ENCODE results near the gene TIAM1. TPM values are rescaled to one million over a fixed set of nuclear protein-coding genes. Genes with fewer than 3 reads are reported as not detected.

The TIAM1 gene
- total RNA-seq, 1 experiment from 2014 or later = 7.8 TPM

- DNase-seq (ENCODE audit: low read depth in 1 of 2, low spot score in 2 of 2) = no peak
- peaks cover 10% of the 10 kb centered on the region for H3K4me1 ChIP-seq (replicated peaks)
- no peaks in the 10 kb centered on the region for H3K27me3 ChIP-seq (replicated peaks)
- no peaks in the 10 kb centered on the region for H3K9me3 ChIP-seq (replicated peaks)
- no peak overlapping the region for H3K27ac ChIP-seq
- H3K36me3 ChIP-seq = no peaks in the 10 kb centered on the region
- H3K4me3 ChIP-seq = no peak overlapping the region
Measured at GRCh38 chr21:31201548-31201947, 142.5 kb downstream of the TIAM1 start.

GRCh38 chr21:31201144-31201543, 142.9 kb downstream of the TIAM1 start:
- H3K27ac ChIP-seq = no peak overlapping the region
- H3K27me3 ChIP-seq (replicated peaks) = no peaks in the 10 kb centered on the region
- H3K9me3 ChIP-seq (replicated peaks) = no peaks in the 10 kb centered on the region
- H3K36me3 ChIP-seq = no peaks in the 10 kb centered on the region
- H3K4me3 ChIP-seq = no peak overlapping the region
- peaks cover 10% of the 10 kb centered on the region for H3K4me1 ChIP-seq (replicated peaks)
- DNase-seq (ENCODE audit: low read depth in 1 of 2, low spot score in 2 of 2) = no peak

GRCh38 chr21:31198575-31198974, 145.5 kb downstream of the TIAM1 start:
- Histone ChIP-seq H3K9me3 (replicated peaks) (no peaks in the 10 kb centered on the region), H3K36me3 (no peaks in the 10 kb centered on the region), H3K27me3 (replicated peaks) (no peaks in the 10 kb centered on the region), H3K27ac (no peak overlapping the region), H3K4me1 (replicated peaks) (peaks cover 22% of the 10 kb centered on the region), H3K4me3 (no peak overlapping the region)
- DNase-seq (ENCODE audit: low read depth in 1 of 2, low spot score in 2 of 2) = peak in 1 of 2 experiments; percentile 52

GRCh38 chr21:31196724-31197123, 147.3 kb downstream of the TIAM1 start:
- Histone ChIP-seq H3K4me1 (replicated peaks) (peaks cover 14% of the 10 kb centered on the region), H3K27me3 (replicated peaks) (no peaks in the 10 kb centered on the region), H3K36me3 (no peaks in the 10 kb centered on the region), H3K9me3 (replicated peaks) (no peaks in the 10 kb centered on the region), H3K4me3 (no peak overlapping the region), H3K27ac (no peak overlapping the region)
- DNase-seq (ENCODE audit: low read depth in 1 of 2, low spot score in 2 of 2) = no peak

- Histone ChIP-seq H3K36me3 (no peaks in the 10 kb centered on the region), H3K9me3 (replicated peaks) (no peaks in the 10 kb centered on the region), H3K27me3 (replicated peaks) (no peaks in the 10 kb centered on the region), H3K4me3 (no peak overlapping the region), H3K27ac (no peak overlapping the region), H3K4me1 (replicated peaks) (peaks cover 14% of the 10 kb centered on the region)
- no peak for DNase-seq (ENCODE audit: low read depth in 1 of 2, low spot score in 2 of 2)
Measured at GRCh38 chr21:31195334-31196015, 148.6 kb downstream of the TIAM1 start.

GRCh38 chr21:31194510-31195293, 149.4 kb downstream of the TIAM1 start:
- H3K9me3 ChIP-seq (replicated peaks) = no peaks in the 10 kb centered on the region
- no peaks in the 10 kb centered on the region for H3K27me3 ChIP-seq (replicated peaks)
- no peak overlapping the region for H3K27ac ChIP-seq
- no peak overlapping the region for H3K4me3 ChIP-seq
- H3K36me3 ChIP-seq = no peaks in the 10 kb centered on the region
- DNase-seq (ENCODE audit: low read depth in 1 of 2, low spot score in 2 of 2) = peak in 1 of 2 experiments; percentile 33
- H3K4me1 ChIP-seq (replicated peaks) = peaks cover 14% of the 10 kb centered on the region

- H3K4me3 ChIP-seq = no peak overlapping the region
- no peaks in the 10 kb centered on the region for H3K27me3 ChIP-seq (replicated peaks)
- peaks cover 14% of the 10 kb centered on the region for H3K4me1 ChIP-seq (replicated peaks)
- no peak overlapping the region for H3K27ac ChIP-seq
- no peak for DNase-seq (ENCODE audit: low read depth in 1 of 2, low spot score in 2 of 2)
- H3K36me3 ChIP-seq = no peaks in the 10 kb centered on the region
- no peaks in the 10 kb centered on the region for H3K9me3 ChIP-seq (replicated peaks)
Measured at GRCh38 chr21:31193761-31194160, 150.3 kb downstream of the TIAM1 start.

- no peak overlapping the region for H3K27ac ChIP-seq
- H3K4me3 ChIP-seq = no peak overlapping the region
- peaks cover 14% of the 10 kb centered on the region for H3K4me1 ChIP-seq (replicated peaks)
- no peaks in the 10 kb centered on the region for H3K27me3 ChIP-seq (replicated peaks)
- H3K9me3 ChIP-seq (replicated peaks) = no peaks in the 10 kb centered on the region
- H3K36me3 ChIP-seq = no peaks in the 10 kb centered on the region
- no peak for DNase-seq (ENCODE audit: low read depth in 1 of 2, low spot score in 2 of 2)
Measured at GRCh38 chr21:31191553-31191952, 152.5 kb downstream of the TIAM1 start.

- Histone ChIP-seq H3K9me3 (replicated peaks) (no peaks in the 10 kb centered on the region), H3K4me3 (no peak overlapping the region), H3K36me3 (no peaks in the 10 kb centered on the region), H3K27me3 (replicated peaks) (no peaks in the 10 kb centered on the region), H3K4me1 (replicated peaks) (peaks cover 14% of the 10 kb centered on the region), H3K27ac (no peak overlapping the region)
- no peak for DNase-seq (ENCODE audit: low read depth in 1 of 2, low spot score in 2 of 2)
Measured at GRCh38 chr21:31190516-31190915, 153.5 kb downstream of the TIAM1 start.

GRCh38 chr21:31187499-31187898, 156.6 kb downstream of the TIAM1 start:
- Histone ChIP-seq H3K27me3 (replicated peaks) (no peaks in the 10 kb centered on the region), H3K4me3 (no peak overlapping the region), H3K36me3 (no peaks in the 10 kb centered on the region), H3K9me3 (replicated peaks) (no peaks in the 10 kb centered on the region), H3K4me1 (replicated peaks) (no peaks in the 10 kb centered on the region; the same call in 1 of the 2 replicates), H3K27ac (no peak overlapping the region)
- DNase-seq (ENCODE audit: low read depth in 1 of 2, low spot score in 2 of 2) = no peak

GRCh38 chr21:31186916-31187315, 157.1 kb downstream of the TIAM1 start:
- Histone ChIP-seq H3K9me3 (replicated peaks) (no peaks in the 10 kb centered on the region), H3K4me3 (no peak overlapping the region), H3K4me1 (replicated peaks) (no peaks in the 10 kb centered on the region; the same call in 1 of the 2 replicates), H3K27me3 (replicated peaks) (no peaks in the 10 kb centered on the region), H3K27ac (no peak overlapping the region), H3K36me3 (no peaks in the 10 kb centered on the region)
- DNase-seq (ENCODE audit: low read depth in 1 of 2, low spot score in 2 of 2) = no peak

- Histone ChIP-seq H3K36me3 (no peaks in the 10 kb centered on the region), H3K4me3 (no peak overlapping the region), H3K27ac (no peak overlapping the region), H3K27me3 (replicated peaks) (no peaks in the 10 kb centered on the region), H3K4me1 (replicated peaks) (peaks cover 8% of the 10 kb centered on the region), H3K9me3 (replicated peaks) (no peaks in the 10 kb centered on the region)
- no peak for DNase-seq (ENCODE audit: low read depth in 1 of 2, low spot score in 2 of 2)
Measured at GRCh38 chr21:31185663-31186062, 158.4 kb downstream of the TIAM1 start.

GRCh38 chr21:31184876-31185275, 159.2 kb downstream of the TIAM1 start:
- peaks cover 13% of the 10 kb centered on the region for H3K4me1 ChIP-seq (replicated peaks)
- no peaks in the 10 kb centered on the region for H3K27me3 ChIP-seq (replicated peaks)
- H3K36me3 ChIP-seq = no peaks in the 10 kb centered on the region
- no peak overlapping the region for H3K4me3 ChIP-seq
- no peaks in the 10 kb centered on the region for H3K9me3 ChIP-seq (replicated peaks)
- no peak for DNase-seq (ENCODE audit: low read depth in 1 of 2, low spot score in 2 of 2)
- H3K27ac ChIP-seq = no peak overlapping the region

- DNase-seq (ENCODE audit: low read depth in 1 of 2, low spot score in 2 of 2) = no peak
- Histone ChIP-seq H3K27ac (no peak overlapping the region), H3K36me3 (no peaks in the 10 kb centered on the region), H3K4me1 (replicated peaks) (peaks cover 13% of the 10 kb centered on the region), H3K9me3 (replicated peaks) (no peaks in the 10 kb centered on the region), H3K4me3 (no peak overlapping the region), H3K27me3 (replicated peaks) (no peaks in the 10 kb centered on the region)
Measured at GRCh38 chr21:31184459-31184858, 159.6 kb downstream of the TIAM1 start.
